Activated naive CD4-positive, alpha-beta T cell treated with anti-CD3 and anti-CD28 coated beads, Interleukin-2, amount 50 U/mL, for 16 hours (primary cell): ENCODE measurements around the gene TBC1D2.
A peak's percentile ranks its signal among the peaks of the same experiment; 100 is the strongest.
"Not testable (repeated sequence)": the region's sequence is repeated elsewhere in the genome, so short reads cannot be mapped to it uniquely, and the experiment has no call there.

Source experiments
- DNase-seq: peaks from one replicate; pipeline ENCODE4 v3.0.0-alpha.2; 2020

The TBC1D2 gene

DNA sequence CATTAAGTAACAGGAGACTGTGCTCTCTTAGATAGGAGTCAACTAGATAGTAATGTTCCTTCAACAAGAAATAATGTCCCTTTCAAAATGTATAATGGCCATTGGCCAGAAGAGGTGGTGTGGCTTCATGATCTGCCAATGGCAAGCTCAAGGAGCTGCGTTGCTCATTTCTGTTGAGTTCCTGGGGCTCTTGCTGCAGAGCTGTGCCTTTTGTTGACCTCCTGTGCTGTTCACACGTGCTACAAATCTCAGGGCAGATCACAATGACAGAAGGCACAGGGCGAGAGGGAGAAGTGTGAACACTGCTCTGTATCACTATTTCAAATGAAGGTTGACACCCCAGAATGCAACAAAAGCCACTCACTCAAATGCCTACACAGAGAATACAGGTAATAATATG, 16.0 kb upstream of the TBC1D2 start:
- DNase-seq = no peak

DNA sequence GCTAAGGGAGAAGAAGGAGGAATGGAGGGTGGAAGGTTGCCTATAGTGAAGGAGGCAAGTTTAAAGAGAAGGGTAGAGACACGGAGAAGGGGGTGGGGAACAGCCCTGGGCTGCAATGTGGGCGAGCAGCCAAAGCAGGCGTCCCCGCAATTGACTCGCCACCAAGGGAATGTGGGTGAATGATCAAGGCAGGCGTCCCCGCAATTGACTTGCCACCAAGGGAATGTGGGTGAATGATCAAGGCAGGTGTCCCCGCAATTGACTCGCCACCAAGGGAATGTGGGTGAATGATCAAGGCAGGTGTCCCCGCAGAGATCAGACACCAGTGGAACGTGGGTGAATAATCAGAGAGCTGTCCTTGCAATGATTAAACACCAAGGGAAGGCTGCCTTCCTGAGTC, 14.8 kb upstream of the TBC1D2 start:
- DNase-seq = not testable (repeated sequence)

DNA sequence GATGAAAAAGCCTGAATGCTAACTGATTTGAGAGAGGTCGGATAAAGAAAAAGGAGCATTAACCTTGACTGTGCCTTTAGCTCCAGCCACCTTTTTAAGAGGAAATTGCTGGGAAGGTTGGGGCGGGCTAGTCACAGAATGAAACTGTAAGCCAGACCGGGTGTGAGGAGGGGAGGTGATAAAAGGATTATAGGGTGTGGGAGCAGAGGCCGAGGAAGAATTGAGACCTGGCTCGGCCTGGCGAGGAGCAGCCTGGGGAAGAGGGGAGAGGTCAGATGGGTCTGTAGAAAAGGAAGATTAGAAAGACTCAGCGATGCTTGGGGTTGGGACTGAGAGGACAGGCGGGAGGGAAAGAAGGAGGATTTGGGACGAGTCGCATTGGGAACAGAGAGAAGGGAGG, 14.2 kb upstream of the TBC1D2 start:
- DNase-seq = not testable (repeated sequence)

DNA sequence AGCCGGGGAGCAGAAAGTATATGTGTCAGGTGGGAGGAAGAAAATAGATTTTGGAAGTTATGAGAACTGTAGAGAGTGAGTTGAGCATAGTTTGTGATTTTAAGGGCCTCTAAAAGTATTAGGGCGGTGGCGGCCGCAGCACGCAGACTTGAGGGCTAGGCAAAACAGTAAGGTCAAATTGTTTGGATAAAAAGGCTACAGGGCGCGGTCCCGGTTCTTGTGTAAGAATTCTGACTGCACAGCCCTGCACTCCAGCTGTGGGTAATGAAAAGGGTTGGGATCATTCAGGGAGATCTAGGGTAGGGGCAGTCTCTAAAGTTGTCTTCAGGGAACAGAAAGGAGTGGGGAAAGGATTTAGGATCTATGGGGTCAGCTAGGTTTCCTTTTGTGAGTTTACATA, 12.1 kb upstream of the TBC1D2 start:
- not testable (repeated sequence) for DNase-seq

DNA sequence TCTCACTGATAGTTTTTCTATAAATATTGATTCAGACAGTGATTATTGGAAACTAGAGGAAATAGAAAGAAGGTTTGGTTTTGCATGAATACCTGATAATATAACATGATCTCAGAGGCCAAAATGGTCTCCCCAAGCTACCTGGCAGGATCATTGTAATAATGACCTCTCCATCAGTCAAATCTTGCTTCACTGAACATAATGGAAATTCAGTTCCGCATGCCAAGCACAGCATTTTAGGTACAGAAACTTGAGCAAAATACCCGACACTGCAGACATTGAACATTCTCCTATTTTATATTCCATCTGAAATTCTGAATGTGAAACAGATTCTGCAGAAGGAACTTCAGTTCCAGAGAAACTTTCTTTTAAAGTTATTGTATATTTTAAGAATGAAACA, 9.1 kb upstream of the TBC1D2 start:
- DNase-seq = no peak

DNA sequence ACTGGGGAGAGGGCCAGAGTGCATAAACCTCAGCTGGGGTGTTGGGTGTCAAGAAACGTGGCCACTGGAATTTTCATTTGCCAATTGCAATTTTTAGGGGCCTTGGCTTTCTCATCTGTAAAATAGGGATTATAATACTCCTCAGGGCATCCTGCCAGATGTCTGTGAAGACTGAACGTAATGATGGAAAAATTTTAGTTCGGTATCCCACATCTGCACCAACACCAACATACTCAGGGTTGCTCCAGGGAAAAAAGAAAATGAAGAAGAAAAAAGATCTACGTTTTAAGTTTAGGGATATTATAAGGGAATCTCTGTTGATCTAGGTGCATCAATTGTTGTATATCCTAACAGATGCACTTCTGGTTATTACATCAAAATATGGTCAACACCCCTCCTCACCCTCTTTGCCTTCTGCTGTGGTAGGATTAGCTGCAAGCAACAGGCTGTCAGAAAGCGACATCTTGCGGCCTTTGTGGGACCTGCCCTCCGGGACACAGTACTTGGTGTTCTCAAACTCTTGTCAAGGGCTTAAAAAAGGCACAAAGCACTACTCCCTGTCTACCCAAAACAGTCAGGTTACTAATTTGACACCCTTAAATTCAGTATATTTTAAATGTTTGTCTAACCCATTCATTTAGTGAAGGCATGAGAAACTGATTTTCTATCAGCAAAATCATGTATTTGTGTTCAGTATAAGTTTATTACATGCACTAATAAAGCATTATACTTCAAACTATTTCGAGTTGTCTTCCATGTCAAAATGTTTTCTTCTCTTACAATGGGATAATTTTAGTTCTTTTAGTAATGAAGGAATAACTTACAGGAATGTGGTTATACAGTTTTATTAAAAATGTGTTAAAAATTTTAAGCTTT, 8.3 kb upstream of the TBC1D2 start:
- peak; percentile 85 for DNase-seq

DNA sequence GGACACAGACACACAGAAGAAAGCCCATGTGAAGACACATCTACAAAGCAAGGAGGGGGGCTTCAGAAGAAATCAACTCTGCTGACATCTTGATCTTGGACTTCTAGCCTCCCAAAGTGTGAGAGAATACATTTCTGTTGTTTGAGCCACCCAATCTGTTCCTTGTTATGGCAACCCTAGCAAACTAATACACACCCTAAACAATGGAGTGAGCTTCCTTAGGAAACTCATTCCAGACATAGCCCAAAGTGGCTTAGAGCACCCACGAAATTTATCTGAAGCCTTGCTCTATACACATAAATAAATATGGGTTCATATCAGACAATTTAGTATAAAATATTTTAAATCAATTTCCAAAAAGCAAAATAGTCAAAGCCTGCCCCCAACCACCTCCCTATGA, 7.6 kb upstream of the TBC1D2 start:
- no peak for DNase-seq

DNA sequence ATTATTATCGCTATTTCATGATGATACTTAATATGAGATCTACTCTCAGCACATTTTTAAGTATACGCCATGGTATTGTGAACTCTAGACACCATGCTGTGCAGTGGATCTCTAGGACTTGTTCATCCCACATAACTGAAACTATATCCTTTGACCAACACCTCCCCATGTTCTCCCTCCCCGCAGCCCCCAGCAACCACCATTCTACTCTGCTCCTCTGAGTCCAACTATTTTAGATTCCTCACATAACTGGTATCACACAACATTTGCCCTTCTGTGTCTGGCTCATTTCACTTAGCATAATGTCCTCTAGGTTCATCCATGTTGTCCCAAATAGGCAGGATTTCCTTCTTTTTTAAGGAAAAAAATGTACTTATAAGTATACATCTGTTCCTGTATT, 6.6 kb upstream of the TBC1D2 start:
- DNase-seq = no peak

DNA sequence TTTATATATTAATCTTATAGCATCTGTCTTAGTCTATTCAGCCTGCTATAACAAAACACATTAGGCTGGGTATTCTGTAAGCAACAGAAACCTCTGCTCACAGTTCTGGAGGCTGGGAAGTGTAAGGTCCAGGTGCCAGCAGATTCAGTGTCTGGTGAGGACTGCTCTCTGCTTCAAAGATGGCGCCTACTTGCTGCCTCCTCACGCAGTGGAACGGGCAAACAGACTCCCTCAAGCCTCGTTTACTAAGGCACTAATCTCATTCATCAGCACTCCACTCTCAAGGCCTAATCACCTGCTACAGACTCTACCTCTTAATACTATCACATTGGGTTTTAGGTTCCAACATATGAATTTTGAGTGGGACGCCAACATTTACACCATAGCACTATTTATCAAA, 5.2 kb upstream of the TBC1D2 start:
- no peak for DNase-seq

DNA sequence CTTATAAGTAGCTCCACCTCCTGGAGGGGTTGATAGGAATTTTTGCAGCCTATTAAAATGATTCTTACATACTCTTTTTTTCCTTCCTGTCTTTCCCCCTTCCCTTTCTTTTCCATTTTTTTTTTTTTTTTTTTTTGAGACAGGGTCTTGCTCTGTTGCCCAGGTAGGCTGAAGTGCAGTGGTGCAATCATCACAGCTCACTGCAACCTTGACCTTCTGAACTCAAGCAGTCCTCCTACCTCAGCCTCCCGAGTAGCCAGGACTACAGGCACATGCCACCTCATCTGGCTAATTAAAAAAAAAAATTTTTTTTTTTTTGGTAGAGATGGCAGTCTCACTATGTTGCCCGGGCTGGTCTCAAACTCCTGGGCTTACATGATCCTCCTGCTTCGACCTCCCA, 4.3 kb upstream of the TBC1D2 start:
- DNase-seq = no peak

DNA sequence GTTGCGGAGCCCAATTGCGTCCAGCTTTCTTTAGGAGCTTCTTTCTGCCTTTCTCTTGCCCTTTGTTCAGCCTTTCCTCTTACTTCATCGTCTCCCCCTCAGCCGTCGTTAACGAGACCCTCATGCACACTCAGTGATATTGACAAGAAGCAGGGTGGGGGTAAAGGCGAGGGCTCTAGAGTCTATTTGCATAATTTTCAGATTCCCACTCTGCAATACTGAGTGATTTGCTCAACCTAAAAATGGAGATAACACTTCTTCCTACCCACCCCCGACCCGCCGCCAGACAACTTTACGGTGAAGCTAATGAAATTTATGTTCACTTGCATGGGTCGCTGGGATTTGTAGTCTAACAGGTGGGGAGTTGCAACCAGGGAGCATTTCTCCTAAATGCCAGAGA, 1.3 kb upstream of the TBC1D2 start:
- peak; percentile 49 for DNase-seq

DNA sequence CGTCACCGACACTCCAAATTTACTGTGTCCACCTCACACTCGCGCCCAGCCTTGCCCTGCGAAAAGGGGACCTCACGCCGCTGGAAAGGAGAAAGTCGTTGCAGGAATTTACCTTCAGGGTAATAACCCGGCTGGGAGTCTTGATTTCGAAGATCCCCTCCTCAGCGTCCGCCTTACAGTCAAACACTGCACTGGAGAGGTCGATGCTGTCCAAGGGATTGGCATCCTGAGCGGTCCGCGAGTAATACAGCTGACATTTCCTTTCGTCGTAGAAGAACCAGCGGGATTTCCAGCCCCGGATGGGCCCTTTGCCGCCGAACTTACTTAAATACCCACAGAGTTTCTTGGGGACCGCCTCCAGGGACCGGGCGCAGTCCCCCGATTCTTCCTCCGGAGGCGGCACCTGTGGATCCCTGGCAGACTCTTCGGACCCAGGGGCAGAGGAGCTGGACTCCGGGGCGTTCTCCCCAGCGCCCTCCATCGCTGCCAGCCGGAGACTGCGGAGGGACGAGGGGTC, 330 bp downstream of the TBC1D2 start:
- no peak for DNase-seq

DNA sequence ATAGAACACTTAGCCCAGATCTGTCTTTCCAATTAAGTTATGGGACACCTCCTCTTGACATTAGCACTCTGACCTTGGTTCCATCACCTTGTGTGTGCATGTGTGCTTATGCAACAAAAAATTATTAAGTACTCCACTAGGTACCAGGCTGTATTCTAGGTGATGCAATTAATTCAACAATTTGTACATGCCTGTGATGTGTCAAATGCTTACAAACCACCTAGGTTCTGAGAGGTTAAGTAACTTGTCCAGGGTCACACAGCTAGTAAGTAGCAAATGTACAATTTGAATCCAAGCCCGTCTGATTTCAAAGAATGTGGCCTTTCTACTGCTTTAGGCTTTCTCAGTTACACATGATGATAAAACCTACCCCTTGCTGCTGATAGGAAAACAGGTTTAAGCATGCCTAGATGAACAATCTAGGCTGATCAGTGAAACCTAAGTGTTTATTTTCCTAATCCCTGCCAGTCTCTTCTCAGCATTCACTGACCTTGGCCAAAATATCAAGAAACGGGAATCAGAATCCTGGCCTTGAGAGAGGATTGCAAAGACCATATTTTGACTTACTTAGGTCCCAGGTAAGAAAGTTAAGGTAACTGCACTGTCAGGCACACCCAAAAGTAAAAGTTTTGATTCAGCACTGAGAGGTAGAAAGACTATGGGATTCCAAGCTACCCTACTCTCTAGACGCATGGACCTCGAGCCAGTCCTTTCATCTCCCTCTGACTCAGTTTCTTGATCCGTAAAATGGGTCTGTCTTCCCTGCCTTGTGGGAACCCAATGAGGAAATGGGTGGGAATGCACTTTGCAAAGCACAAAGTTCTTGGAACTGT, 1.0 kb downstream of the TBC1D2 start:
- DNase-seq = no peak

DNA sequence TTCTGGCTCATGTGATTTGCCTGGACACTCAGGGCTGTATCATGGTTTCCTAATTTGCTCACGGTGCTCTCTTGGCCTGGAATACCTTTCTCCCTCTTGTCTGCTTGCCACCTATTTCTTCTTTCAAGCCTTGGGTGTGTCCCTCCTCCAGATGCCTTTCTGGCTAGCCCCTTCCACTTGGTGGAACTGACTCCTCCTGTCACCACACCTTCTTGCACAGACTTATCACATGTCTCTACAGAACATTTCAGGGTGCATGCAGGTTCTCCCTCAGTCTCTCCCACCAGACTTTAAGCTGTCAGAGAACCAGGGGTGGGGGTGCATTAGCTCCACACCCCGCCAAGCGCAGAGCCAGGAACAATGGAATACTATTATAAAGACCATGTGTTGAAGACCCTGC, 1.9 kb downstream of the TBC1D2 start:
- DNase-seq = no peak

DNA sequence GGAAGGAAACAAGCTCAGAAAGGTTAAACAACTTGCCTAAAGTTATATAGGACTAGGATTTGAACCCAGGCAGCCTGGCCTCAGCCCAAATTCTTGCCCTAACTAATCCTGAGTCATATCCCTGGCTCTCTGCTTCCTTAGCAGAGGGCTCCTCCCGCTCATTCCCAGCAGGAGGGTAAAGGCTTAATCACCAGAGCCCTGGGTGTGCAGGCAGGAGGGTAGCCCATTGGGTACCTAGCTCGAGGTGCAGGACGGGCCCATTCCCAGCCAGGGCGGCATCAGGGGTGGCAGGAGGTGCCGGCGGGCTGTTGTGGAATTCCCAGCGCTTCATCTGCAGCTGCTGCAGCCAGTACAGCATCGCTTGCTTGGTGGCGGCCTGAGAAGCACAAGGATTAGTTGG, 3.9 kb downstream of the TBC1D2 start:
- no peak for DNase-seq

DNA sequence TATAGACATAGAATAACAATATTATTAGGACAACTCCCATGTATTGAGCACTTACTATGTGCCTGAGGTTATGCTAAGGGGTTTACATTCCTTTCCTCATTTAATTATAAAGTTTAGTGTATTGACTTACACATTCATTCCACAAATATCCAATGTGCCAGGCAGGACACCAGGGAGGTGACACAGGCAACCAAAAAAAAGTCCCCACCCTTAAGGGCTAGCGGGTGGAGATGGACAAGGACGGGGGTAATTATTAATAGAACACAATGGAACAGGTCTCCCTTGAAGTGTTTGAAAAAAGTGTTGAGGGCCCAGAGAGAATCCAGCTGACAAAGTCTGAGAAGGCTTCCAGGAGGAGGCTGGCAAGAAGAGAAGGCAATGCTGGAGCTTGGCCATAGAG, 5.7 kb downstream of the TBC1D2 start:
- no peak for DNase-seq

DNA sequence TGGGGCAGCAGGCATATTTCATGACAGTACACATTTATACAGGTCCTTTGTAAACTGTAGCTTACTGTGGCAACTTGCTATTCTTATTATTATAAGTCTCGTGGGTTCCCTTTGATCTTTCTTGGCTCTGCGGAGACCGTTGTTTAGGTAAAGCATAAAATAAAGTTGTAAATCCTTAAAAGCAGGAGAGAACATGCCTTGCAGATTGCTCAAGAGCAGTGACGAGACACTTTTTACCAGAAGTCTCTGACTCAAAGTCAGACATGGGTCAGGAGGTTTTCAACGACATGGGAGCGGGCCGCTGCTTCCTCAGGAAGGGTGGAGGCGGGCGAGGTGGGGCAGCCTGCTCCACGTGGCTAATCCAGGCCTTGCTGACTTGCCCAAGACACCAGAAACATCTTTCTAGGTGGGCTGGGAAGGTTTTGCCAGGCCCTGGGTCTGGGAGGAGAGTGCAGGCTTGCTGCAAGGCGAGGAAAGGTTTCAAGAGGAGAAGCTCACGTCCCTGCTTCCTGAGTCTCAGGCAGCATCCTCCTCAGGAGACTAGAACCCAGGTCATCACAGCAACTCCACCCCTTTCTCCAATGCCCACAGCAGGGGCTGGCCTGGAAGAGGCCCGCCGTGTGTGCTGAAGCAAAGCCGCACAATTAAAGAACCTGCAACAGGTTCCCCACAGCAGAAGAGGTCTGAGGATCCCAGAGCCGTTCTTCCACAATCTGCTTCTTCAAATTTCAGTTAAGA, 6.5 kb downstream of the TBC1D2 start:
- no peak for DNase-seq

DNA sequence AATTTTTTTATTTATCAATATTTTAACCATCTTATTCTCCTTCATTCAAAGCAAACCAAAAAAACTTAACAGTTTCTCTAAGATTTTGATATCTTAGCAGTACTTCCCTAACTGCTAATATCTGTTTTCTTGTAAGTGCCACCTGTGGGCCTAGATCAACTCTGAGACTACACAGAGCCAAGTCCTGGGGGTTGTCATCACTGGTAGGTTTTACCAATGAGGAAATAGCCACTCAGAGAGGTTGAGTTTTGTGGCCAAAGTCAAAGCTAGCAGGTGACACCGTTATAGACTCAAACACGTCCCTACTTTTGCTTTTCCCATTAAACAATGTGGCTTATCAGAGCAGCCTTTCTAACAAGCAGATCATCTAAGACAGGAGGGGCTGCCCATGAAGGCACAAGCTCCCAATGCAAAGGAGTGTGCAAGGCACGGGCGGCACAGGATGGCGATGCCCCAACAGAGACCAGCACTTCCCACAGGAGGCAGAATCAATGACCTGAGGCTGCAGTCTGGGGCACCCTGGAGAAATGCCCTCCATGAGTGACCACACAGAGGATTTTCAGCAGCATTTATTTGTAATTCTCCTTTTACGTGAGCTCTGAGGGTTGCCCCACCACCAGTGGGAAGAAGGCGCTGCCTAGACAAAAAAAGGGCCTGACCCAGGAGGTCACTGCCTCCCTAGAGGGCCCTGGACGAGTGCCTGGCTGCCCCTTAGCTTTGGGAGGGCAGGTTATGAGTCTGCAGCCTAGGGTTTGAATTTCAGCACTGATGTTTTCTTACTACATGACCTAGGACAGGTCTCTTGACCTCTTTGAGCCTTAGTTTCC, 7.4 kb downstream of the TBC1D2 start:
- DNase-seq = no peak

DNA sequence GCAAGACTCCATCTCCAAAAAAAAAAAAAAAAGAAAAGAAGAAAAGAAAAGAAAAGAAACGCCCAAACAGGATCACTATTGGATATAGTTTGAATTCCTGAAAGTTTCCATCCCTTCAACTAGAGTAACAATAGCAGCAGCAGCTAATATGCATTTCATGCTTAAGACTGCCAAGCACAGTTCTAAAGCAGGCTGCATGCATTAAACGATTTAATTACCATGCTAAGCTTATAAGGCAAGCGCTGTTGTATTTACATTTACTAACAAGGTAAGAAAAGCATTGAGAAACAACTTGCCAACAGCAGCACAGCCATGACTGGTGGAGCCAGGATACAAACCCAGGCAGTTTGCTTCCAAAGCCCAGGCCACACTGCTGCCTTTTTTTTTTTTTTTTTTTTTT, 13.0 kb downstream of the TBC1D2 start:
- no peak for DNase-seq

DNA sequence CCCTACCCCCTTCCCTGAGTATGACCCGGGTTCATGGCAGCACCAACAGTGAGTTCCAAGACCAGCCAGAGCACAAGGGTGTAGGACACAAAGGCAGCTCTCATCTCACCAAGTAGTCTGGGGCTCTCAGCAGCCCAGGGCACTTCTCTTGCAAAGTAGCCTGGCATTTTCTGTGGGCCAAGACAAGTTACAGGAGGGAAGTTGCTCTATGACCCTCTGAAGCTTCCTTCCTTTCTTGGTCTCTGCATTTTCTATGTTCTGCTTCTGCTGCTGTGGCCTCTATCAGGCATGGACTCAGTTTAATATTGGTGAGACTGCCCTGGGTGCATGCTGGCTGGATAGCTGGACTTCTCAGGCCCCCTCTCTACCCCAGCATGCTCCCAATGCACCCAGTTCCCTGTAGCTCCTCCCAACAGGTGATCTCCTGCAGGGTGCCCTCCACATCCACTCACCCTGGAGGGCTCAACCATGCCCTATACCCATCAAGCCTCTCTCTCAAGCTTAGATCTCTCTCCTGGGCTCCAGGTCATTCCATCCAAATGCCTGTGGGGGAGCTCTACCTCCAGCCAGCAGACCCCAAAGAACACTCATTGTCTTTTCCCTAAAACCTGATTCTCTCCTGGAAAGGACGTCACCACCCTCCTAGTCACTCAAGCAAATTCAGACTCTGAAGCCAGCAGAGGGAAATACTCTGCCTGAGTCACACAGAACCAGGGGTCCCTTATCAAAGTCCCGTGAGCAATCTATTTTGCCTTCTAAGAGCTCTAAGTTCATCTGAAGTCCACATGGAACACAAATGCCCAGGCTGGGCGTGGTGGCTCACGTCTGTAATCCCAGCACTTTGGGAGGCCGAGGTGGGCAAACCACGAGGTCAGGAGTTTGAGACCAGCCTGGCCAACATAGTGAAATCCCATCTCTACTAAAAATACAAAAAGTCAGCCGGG, 13.8 kb downstream of the TBC1D2 start:
- DNase-seq = no peak

DNA sequence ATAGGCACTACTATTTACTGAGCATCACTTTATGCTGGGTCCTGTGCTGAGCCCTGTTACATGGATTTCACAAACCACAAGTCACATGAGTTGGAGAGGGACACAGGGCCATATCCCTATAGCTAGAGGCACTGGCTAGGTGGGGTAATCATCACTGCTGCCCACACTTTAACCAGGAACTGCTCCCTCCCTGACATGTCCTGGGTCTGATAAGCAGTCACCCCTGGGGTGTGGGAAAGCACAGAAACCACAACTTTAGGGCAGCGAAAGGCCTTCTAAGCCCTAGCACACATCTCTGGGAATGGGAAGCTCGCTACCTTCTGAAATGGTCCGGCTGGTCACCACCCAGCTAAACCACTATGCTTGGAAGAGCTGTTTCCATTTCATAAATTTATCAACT, 15.0 kb downstream of the TBC1D2 start:
- no peak for DNase-seq
